ENCODE results near the gene ARMC9.

The ARMC9 gene

DNA sequence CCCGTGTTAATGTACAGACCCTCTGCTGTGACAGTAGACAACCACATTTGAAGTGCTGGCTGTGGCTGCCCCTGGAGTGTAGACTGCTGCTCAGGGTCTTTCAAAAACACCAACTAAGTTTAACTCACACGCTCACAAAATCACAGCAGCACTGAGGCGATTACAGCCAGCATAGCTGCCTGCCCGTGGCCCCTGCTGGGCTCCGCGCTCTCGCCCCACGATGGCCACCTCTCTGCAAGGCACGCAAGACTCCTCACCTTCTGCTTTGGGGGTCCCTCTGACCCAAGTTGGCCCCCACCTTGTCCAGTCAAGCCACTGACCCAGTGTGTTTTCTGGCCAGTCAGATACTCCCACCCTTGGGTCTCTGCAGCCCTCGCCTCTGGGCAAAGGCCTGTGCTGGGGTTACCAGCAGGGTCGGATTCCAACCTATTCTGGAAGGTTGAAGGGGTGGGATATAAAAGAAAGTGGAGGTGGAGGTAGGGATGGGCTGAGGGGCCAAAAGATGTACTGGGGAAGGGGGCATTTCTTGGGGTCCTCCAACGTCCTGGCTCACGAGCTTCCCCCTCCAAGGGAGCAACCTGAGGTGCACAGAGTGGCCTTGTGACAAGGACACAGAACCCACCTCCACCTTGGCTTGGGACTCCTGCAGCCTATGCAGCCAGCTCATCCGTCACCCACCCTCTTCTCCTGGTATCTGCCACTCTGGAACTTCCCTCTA, 194.2 kb downstream of the ARMC9 start:
- no peak for DNase-seq (ENCODE audit: low read depth)
- no peak overlapping the region for H3K4me3 ChIP-seq (ENCODE audit: control insufficient read depth, low read depth, low read length)
- TF ChIP-seq, protein P1, sequence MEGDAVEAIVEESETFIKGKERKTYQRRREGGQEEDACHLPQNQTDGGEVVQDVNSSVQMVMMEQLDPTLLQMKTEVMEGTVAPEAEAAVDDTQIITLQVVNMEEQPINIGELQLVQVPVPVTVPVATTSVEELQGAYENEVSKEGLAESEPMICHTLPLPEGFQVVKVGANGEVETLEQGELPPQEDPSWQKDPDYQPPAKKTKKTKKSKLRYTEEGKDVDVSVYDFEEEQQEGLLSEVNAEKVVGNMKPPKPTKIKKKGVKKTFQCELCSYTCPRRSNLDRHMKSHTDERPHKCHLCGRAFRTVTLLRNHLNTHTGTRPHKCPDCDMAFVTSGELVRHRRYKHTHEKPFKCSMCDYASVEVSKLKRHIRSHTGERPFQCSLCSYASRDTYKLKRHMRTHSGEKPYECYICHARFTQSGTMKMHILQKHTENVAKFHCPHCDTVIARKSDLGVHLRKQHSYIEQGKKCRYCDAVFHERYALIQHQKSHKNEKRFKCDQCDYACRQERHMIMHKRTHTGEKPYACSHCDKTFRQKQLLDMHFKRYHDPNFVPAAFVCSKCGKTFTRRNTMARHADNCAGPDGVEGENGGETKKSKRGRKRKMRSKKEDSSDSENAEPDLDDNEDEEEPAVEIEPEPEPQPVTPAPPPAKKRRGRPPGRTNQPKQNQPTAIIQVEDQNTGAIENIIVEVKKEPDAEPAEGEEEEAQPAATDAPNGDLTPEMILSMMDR (IDR thresholded peaks at IDR 0.05; ENCODE audit: control insufficient read depth, insufficient read depth, low read depth, low read length, missing control alignments) = no peak

DNA sequence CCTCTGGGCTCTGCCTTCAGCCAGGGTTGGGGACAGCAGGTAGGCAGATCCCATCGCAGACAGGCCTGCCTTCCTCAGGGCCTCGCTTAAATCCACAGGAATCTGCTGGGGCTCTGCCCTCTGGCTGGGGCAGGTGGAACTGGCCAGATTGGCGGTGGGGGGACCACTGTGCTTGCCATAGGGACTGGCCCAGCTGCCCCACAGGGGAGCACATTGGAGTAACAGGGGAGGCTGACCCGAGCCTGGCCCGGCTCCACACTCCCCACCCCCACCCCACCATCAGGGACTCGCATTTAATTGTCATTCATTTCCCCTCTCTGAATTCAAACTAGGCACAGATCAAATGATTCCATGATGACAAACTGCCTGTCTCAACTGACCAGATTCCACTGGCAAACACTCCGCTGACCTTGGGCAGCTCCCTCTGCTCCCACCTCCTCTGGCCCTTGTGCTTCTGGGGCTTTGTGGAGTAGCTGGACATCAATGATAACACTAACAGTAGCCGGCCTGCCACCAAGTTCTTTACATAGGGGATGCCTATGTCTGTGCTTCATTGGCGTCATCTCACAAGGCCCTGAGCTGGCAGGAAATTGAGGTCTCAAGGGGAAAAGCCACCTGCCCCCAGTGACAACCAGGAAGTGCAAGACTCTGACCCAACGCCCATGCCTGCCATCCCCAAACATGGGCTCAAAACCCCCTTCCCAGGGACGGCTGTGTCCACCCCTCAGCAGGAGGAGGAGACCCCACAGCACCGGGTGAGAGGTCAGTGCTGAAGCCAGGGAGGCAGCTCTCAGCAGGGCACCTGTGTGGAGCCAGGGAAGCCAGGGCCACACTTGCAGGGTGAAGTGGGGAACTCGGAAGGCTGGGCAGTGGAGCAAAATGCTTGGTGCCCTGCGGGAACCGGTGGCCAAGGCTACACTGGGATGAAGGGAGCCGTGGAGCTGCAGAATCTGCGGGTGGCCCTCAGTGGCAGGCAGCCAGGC, 195.0 kb downstream of the ARMC9 start:
- no peak for DNase-seq (ENCODE audit: low read depth)

DNA sequence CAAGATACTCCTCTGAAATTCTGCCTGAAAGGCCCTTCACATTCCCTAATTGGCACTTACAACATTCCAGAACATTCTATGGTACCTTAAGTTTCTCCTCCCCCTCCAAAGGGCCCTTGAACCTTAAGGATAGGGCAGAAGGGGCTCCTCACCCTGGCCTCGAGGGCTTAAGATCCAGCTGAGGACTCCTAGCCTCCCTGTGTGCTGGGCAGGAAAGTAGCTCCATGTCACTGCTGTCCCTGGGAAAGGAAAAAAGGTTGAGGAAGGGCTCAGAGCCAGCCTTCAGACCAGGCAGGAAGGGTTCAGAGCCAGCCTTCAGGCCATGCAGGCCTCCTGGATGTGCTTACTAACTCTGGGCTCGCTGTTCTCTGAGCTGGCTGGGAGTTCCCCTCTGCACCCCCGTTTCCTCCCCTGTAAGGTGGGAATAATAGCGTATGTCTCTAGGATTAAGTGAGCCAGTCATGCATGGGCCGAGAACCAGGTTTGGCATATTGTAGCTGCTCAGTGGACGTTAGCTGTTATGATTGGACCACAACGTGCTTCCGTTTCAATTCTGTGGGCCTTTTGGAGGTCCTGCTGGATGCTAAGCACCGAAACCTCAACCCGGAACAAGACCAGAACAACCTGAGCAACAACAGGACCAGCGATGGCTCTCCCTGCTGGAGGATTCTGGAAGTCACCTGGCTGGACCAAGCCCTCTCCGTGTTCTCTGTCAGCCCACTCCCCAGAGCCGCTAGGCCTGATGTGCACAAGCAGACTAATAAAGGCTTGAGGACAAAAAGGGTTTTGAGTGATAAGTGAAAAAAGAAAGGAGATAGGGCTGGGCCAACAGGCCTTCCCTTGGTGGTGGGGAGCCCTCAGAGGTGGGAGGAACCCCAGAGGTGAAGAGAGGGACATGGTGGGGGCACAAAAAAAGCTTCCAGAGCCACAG, 196.0 kb downstream of the ARMC9 start:
- TF ChIP-seq, protein P1 (IDR thresholded peaks at IDR 0.05; ENCODE audit: control insufficient read depth, insufficient read depth, low read depth, low read length, missing control alignments) = peak; percentile 6
- DNase-seq (ENCODE audit: low read depth) = no peak
- no peak overlapping the region for H3K4me3 ChIP-seq (ENCODE audit: control insufficient read depth, low read depth, low read length)

More for the DNA sequence above, 195.0 kb downstream of the ARMC9 start:
- TF ChIP-seq, protein P1 (IDR thresholded peaks at IDR 0.05; ENCODE audit: control insufficient read depth, insufficient read depth, low read depth, low read length, missing control alignments) = peak; percentile 17
- H3K4me3 ChIP-seq (ENCODE audit: control insufficient read depth, low read depth, low read length) = no peak overlapping the region

DNA sequence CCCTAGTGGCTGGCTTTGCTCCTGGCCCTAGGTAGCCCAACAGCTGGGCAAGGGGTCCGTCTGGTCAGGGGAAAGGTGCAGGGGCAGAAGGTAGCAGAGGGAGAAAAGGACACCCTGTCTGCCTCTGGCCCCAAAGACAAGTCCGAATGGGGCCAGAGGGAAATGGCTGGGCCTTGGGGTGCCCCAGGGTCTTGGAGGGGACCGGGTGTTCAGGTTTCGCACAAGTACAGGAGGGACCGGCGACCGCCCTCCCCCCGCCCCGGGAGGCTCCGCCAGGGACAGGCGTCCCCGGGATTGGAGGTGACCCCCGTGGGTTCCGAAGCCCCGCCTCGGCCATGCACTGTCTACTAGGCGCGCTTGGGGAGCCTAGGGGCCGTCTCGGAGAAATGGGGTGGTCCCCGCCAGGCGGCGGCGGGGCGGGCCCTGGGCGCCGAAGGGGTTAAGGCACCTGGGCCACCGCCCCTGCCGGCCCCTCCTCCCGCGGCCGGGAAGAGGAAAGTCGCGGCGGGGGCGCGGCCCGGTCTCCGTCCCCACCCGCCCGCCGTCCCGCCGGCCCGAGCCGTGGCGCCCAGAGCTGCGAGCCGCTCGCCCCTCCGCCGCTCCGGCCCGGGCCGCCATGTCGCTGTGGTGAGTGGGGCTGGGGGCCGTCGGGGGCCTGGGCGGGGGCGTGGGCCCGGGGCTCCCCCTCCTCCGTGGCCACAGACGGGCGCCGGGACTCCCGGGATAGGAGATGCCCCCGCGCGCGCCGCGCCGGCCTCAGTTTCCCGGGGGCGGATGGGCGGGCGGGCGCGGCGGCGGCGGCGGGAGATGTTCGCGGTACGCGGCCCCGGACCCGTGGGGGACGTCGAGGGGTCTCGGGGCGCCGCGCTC, 197.0 kb downstream of the ARMC9 start, which contains the start of gene B3GNT7:
B3GNT7 (plus strand) TSS at position 523 of the 870 bp plus-strand sequence; CDS start at position 617, 94 bp downstream.
- no peak for DNase-seq (ENCODE audit: low read depth)
- TF ChIP-seq, protein P1 (IDR thresholded peaks at IDR 0.05; ENCODE audit: control insufficient read depth, insufficient read depth, low read depth, low read length, missing control alignments) = no peak
- no peak within 1 kb of the TSS for H3K4me3 ChIP-seq (ENCODE audit: control insufficient read depth, low read depth, low read length)

DNA sequence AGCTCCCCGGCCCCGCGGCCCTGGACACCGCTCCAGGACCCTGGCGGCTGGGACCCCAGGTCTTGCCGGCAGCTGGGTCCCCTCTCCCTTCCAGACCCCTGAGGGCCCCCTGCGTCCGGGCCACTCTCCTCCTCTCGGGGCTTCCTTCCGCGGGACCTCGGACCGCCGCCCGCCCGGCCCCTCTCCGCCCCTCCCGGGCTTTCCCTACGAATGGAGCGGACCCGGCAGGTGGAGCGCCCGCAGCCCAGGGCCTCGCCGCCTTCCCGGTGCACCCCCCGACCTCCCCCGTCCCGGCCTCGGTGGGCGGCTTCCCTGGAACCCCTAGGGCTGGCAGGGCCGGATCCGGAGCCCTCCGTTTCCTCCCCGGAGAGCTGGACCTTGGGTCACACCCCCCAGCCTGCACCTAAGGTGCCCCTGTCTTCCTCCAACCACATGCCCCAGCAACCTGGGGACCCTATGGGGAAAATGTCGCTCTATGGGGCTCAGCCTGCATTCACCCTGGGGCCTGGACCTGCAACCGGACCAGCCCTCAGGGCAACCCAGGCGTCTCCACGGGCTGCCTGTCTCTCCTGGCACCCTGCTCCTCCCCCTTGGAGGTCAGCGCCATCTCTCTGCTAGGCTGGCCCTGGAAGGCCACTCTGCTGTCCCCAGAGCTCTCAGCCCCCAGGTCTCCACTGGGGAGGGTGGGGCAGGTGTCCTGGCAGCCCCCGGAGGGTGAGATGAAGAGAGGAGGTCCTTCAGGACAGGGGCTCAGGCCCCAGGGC, 197.8 kb downstream of the ARMC9 start:
- TF ChIP-seq, protein P1 (IDR thresholded peaks at IDR 0.05; ENCODE audit: control insufficient read depth, insufficient read depth, low read depth, low read length, missing control alignments) = no peak
- DNase-seq (ENCODE audit: low read depth) = no peak
- no peak overlapping the region for H3K4me3 ChIP-seq (ENCODE audit: control insufficient read depth, low read depth, low read length)
